HEK293T (cell line): Measurements from ENCODE around the gene HACL1.

Experiments
- CTCF ChIA-PET: fragments of 350-600 bp; formaldehyde crosslinking; extraction: SDS; loops from one replicate; lab custom pipeline; 2021; ENCODE audit warnings: antibody characterized with exemption, inconsistent platforms; lab: Yijun Ruan, JAX
- POLR2A ChIA-PET: fragments of 350-600 bp; formaldehyde crosslinking; extraction: SDS; loops from one replicate; lab custom pipeline; 2020; ENCODE audit warnings: antibody characterized with exemption, inconsistent platforms; lab: Yijun Ruan, JAX
- DNase-seq: peaks from one replicate; pipeline ENCODE4 v3.0.0; 2012; ENCODE audit warnings: mixed read lengths; ENCODE audit errors: extremely low spot score
- ARNT ChIP-seq: fragments of 450-650 bp; IDR thresholded peaks from 2 replicates; pipeline ENCODE4 v1.6.1; 2017; ENCODE audit warnings: mild to moderate bottlenecking
- BHLHE40 ChIP-seq: fragments of 450-650 bp; IDR thresholded peaks from 2 replicates; pipeline ENCODE4 v1.6.1; 2016; ENCODE audit warnings: mild to moderate bottlenecking, moderate library complexity, borderline replicate concordance
- CTBP1 ChIP-seq: fragments of 450-650 bp; IDR thresholded peaks from 2 replicates; pipeline ENCODE4 v1.6.1; 2016; ENCODE audit warnings: borderline replicate concordance
- ELF4 ChIP-seq: fragments of 450-650 bp; IDR thresholded peaks from 2 replicates; pipeline ENCODE4 v1.6.1; 2017; ENCODE audit warnings: antibody characterized with exemption
- FOXA1 ChIP-seq: fragments of 450-650 bp; IDR thresholded peaks from 2 replicates; pipeline ENCODE4 v1.6.1; 2016; ENCODE audit warnings: mild to moderate bottlenecking
- FOXK2 ChIP-seq: fragments of 450-650 bp; IDR thresholded peaks from 2 replicates; pipeline ENCODE4 v1.6.1; 2016; ENCODE audit warnings: mild to moderate bottlenecking
- FOXM1 ChIP-seq: fragments of 450-650 bp; IDR thresholded peaks from 2 replicates; pipeline ENCODE4 v1.6.1; 2017; ENCODE audit warnings: mild to moderate bottlenecking, borderline replicate concordance
- HDGF ChIP-seq: fragments of 450-650 bp; IDR thresholded peaks from 2 replicates; pipeline ENCODE4 v1.6.1; 2017; ENCODE audit warnings: antibody characterized with exemption, borderline replicate concordance
- L3MBTL2 ChIP-seq: fragments of 450-650 bp; conservative IDR thresholded peaks from 2 replicates; pipeline ENCODE4 v1.6.1; 2016; ENCODE audit warnings: mild to moderate bottlenecking
- LEF1 ChIP-seq: fragments of 450-650 bp; IDR thresholded peaks from 2 replicates; pipeline ENCODE4 v1.6.1; 2017; ENCODE audit warnings: mild to moderate bottlenecking, borderline replicate concordance
- NFRKB ChIP-seq: fragments of 450-650 bp; IDR thresholded peaks from 2 replicates; pipeline ENCODE4 v1.6.1; 2016; ENCODE audit warnings: mild to moderate bottlenecking, moderate library complexity
- PKNOX1 ChIP-seq: fragments of 450-650 bp; IDR thresholded peaks from 2 replicates; pipeline ENCODE4 v1.6.1; 2016
- SP1 ChIP-seq: fragments of 450-650 bp; IDR thresholded peaks from 2 replicates; pipeline ENCODE4 v1.6.1; 2017
- SUZ12 ChIP-seq: fragments of 450-650 bp; IDR thresholded peaks from 2 replicates; pipeline ENCODE4 v1.6.1; 2016; ENCODE audit warnings: mild to moderate bottlenecking
- TARDBP ChIP-seq: fragments of 450-650 bp; IDR thresholded peaks from 2 replicates; pipeline ENCODE4 v1.6.1; 2016
- ZNF384 ChIP-seq: fragments of 450-650 bp; IDR thresholded peaks from 2 replicates; pipeline ENCODE4 v1.6.1; 2016

Gene HACL1

GRCh38 chr3:15645740-15646501, 44.6 kb upstream of the HACL1 start:
- ChIA-PET POLR2A (no interaction called here), CTCF (interaction anchor here (0.5 kb wide), 1 partner anchor 8 kb away, joined by 4 read pairs; no protein-coding TSS in a partner anchor)
- TF ChIP-seq FOXM1 (no peak), HDGF (no peak), LEF1 (no peak), FOXK2 (no peak), TARDBP (no peak), FOXA1 (no peak), PKNOX1 (no peak), BHLHE40 (no peak), ARNT (no peak), ELF4 (no peak), L3MBTL2 (no peak)
- DNase-seq, result no peak

GRCh38 chr3:15645246-15645645, 43.9 kb upstream of the HACL1 start:
- POLR2A ChIA-PET, result no interaction called here
- TF ChIP-seq ARNT (no peak), ELF4 (no peak), SP1 (no peak)

DNA sequence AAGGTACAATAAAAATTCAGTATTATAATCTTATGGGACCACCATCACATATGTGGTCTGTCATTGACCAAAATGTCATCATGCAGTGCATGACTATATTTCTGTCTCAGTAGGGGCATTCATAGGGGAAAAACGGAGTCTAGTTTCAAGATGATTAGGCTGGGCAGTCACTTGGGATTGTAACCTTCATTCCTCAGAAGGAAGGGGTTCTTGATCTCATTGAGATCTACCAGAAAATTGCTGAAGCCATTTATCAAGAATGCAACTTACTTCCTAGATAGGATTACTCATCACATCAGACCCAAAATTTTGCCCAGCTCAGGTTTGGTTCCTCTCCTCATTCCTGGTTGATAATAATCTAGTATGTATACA, 37.5 kb upstream of the HACL1 start:
- TF ChIP-seq SP1 (no peak), BHLHE40 (no peak), ELF4 (no peak), FOXK2 (no peak), SUZ12 (no peak), FOXM1 (no peak), LEF1 (no peak), FOXA1 (no peak), CTBP1 (no peak)
- ChIA-PET CTCF (no interaction called here), POLR2A (no interaction called here)
- DNase-seq, result no peak

More at GRCh38 chr3:15645246-15645645, 43.9 kb upstream of the HACL1 start:
- DNase-seq, result no peak
- CTCF ChIA-PET, result interaction anchor here (0.6 kb wide), 1 partner anchor 380 kb away, joined by 3 read pairs; no protein-coding TSS in a partner anchor

- CTCF ChIA-PET, result no interaction called here
- TF ChIP-seq SP1 (no peak), BHLHE40 (no peak), TARDBP (no peak), ZNF384 (no peak), ARNT (no peak), PKNOX1 (no peak)
- DNase-seq, result no peak
- POLR2A ChIA-PET, result no interaction called here
Measured at GRCh38 chr3:15638193-15638890, 37.0 kb upstream of the HACL1 start.

GRCh38 chr3:15637131-15637951, 36.0 kb upstream of the HACL1 start:
- TF ChIP-seq FOXM1, result no peak
- no peak for TF ChIP-seq SUZ12
- TF ChIP-seq TARDBP, result no peak
- TF ChIP-seq FOXK2, result no peak
- CTCF ChIA-PET, result no interaction called here
- POLR2A ChIA-PET, result no interaction called here
- no peak for DNase-seq

DNA sequence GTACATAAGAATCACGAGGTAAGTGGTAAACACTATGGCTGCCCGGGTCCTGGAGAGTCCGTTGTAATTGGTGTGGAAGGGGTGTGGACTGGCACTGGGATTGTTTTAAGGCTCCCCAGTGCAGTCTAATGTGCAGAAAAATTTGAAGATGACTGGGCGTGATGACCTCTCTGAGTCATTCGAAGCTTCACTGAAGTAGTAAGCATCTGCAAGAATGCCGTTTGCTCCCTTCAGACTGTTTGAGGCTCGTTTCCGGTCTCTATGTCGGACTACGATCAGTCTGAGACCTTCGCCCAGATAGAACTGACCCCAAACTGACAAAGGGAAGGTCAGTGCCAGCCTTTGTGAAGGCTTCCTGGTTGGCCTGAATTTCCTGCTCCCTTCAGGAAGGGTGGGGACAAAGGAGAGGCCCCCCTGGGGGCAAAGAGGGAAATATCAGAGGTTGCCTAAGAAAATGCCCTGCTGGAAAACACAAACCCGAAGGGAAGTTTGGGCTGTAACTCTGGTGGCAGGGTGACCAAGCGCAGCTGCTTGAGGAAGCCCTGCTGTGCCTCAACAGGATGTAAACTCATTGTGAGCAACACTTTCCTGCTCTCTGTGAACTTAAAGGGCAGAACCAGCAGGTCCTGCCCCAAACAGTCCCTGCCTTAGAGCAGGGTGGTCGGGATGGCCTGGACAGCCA, 34.8 kb upstream of the HACL1 start:
- CTCF ChIA-PET, result interaction anchor here (0.7 kb wide), 1 partner anchor 126 kb away, joined by 3 read pairs; no protein-coding TSS in a partner anchor
- no peak for DNase-seq
- TF ChIP-seq FOXM1 (no peak), ELF4 (no peak), SP1 (no peak), CTBP1 (no peak), FOXA1 (no peak), NFRKB (no peak), SUZ12 (no peak), PKNOX1 (no peak), L3MBTL2 (no peak), ZNF384 (no peak), LEF1 (no peak), BHLHE40 (no peak), TARDBP (no peak), HDGF (no peak), ARNT (no peak), FOXK2 (no peak)
- POLR2A ChIA-PET, result no interaction called here
